GM18517 (cell line): ENCODE measurements around the gene CCDC40.

Experiments
- ATAC-seq: cut with Tn5 transposase; IDR thresholded peaks from one replicate; pipeline ENCODE4 v1.9.1; 2021; ENCODE audit warnings: mild to moderate bottlenecking, moderate library complexity; ENCODE audit not compliant: unreplicated experiment

Gene CCDC40

DNA sequence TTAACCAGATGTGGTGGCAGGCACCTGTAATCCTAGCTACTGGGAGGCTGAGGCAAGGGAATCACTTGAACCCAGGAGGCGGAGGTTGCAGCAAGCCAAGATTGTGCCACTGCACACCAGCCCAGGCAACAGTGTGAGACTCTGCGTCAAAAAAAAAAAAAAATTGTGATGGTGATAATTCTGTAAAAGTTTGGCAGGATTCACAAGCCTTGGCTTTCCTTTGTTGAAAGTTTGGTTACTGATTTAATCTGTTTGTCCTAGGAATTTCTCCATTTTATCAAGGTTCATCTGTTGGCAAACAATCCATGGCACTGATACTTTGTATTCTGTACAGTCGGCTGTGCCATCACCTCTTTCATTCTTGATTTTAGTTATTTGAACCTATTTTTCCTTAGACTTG lies 94.5 kb downstream of the CCDC40 start:
- no peak for ATAC-seq

DNA sequence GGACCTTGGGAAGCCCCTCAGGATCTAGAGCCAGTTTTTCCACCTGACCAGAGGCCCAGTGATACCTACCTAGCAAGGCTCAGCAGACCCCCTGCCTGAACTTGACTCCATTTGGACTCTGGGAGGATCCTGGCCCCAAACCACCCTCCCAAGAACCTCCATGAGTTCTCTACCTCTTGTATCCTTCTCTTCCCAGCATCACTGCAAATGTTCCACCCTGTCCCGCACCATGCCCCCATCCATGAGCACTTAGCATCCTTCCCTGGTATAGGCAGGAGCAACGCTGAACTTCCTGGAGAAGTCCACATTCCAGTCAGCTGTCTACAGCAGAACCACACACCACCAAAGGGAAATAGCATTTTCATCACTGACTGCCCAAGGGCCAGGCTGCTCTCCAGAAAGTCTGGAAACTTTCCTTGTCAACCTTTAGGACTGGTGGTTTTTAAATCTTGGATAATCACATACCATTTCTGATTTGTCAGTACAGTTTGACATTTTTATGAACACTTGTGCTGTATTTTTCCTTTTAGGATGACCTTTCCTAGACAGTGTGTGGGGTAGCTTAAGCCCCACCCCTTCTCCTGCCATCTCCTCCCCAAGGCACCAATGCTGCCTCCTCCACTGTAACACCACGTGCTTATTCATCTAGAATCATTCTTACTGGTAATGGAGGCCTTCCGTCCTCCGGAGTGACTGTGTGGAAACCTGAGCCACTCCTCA lies 96.6 kb downstream of the CCDC40 start:
- no peak for ATAC-seq

- no peak for ATAC-seq
These were observed 97.2 kb downstream of the CCDC40 start for GRCh38 chr17:80133626-80133970.

DNA sequence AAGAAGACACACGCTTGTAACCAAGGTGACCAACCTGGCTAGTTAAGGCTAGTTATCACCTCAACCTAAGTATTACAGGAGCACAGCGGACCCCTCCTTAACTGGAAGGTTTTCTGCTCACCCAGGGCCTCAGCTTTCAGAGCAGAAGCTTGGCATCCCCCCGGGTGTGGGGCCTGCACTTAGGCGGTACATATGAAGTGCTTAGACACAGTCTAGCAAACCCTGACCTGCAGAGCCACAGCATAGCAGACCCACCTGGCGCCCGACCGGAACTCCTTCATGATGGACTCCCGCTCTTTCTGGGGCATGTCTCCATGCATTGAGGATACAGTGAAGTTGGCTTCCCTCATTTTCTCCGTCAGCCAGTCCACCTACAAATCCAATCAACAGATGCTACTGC lies 100.7 kb downstream of the CCDC40 start:
- ATAC-seq = no peak

DNA sequence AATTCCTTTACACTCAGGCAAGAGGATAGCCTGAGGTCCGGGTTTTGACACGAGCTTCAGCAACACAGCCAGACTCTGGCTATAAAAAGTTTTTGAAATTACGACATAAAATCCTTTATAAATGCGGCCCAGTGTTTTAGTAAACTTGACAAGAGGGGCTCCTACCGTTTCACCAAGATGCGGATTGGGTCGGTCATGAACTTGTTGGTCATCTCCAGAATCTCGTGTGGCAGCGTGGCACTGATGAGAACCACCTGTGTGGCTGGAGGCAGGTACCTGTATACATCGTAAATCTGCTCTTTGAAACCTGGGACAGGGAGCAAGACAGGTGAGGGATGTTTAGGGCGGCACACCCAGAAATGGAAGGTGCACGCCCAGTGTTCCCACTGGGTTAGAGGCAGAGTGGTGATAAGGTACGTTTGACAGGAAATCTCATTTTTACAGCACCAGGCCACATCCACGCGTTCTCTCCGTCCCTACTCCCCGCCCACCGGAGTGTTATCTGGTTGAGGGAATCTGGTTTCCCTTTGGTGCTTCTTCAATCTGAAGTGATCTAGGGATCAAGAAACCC lies 102.5 kb downstream of the CCDC40 start:
- ATAC-seq = no peak

DNA sequence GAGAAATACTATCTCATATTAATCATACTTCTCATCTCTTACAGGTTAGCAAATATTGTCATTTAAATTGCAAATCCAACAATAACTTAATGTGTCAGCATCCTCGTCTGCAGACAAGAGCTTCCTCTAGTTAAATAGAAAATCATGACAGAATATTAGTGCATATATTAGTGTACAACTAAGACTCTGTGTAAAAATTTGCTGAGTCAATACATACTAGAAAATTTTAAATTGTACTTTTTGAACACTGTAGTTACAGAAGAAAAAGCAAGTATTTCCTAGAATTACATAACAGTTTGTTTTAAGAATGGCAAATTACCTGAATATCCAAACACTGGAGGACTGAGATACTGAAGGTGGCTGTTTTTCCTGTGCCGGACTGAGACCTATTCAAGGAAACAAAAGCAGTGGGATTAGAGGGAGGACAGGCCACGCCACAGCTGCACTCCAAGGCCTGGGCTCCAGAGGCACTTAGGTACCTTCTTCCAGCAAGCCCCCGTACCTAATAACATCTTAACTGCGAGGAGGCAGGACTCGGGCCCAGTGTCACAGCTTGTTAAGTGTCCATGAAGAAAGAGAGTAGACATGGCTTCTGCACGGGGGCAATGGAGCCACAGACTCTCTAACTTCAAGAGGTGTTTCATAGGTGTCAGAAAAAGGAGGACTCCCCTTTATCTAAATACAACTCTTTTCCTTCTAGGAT lies 105.2 kb downstream of the CCDC40 start:
- no peak for ATAC-seq

GRCh38 chr17:80142929-80143328 lies 106.5 kb downstream of the CCDC40 start:
- ATAC-seq = no peak

DNA sequence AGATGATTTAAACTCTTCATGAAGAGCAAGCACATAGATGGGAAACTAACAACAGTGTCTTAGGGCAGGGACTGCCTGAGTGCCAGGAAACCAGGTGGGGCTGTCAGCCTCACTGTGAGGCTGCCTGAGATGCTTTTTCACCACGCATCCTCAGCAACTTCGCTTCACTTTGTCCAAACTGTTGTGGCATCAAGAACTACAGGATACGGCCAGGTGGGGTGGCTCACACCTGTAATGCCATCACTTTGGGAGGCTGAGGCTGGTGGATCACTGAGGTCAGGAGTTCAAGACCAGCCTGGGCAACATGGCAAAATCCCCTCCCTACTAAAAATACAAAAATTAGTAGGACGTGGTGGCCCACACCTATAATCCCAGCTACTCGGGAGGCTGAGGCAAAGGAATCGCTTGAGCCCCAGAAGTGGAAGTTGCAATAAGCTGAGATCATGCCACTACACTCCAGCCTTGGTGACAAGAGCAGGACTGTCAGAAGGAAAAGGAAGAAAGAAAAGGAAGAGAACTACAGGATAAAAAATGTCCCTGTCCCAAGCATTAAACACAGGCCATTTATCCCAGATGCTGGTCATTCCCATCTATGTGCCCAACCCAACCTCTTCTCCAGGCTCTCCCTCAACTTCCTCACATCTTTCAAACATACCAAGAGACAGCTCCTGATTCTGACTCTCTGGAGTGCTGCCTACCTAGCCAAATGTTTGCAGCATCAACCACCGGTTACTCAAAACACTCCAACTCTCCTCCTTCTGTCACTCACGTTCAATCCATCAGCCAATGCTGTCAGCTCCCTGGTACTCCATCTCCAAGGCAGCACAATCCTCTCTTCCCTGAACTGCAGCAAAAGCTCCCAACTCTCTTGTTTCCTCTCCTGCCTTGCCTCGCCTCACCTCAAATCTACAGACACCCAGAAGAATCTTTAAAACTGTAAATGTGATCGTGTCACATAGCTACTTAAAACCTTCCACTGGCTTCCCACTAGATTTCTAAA lies 108.9 kb downstream of the CCDC40 start:
- no peak for ATAC-seq

DNA sequence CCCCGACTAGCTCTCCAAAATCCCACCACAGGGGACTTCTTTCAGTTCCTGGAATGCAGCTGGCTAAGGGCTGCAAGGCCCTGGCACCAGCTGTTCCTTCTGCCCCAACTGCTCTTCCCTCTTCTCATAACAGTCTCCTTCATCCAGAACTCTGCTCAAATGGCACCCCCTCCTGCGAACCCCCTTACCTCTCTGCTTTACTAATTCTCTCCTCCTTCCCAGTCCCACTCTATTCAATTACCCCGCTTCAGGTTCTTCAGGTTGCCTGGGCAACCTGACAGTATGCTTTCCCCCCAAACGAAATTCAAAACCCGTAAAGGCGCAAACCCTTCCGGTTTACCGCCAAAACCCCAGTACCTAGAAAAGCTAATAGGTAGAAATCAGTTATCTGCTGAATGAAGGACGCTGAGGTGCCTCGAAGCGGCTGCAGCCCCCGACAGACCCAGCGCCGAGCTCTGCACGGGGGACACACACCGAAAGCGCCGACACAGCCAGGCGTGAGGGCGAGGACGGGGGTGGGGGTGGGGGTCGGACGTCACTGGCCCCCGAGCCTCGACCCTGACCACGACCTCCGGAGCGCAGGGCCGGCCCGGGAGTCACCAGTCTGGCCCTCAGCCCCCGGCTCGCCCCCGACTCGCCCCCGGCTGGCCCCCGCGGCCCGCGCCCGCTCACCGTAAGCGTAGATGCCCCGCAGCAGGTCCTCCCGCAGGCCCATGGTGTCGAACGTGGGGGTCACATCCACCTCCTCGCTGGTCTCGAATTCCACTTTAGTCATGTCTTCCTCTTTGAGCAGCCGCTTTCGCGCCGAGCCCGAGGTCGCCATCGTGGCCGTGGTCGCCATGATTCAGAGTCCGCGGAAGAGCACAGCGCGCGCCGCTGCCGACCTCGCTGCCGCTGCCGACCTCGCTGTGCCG lies 109.9 kb downstream of the CCDC40 start:
- peak; percentile 26 for ATAC-seq

- ATAC-seq = peak; percentile 82
These were observed 110.8 kb downstream of the CCDC40 start, which contains the start of gene EIF4A3 for GRCh38 chr17:80147035-80147822. Gene EIF4A3, minus strand, starts transcription at chr17:80147128. Its CDS starts 167 bp downstream, at chr17:80146961.
